H1 (cell line): ENCODE data around the gene DIP2C. TPM values are rescaled to one million over a fixed set of nuclear protein-coding genes. Genes with fewer than 3 reads are reported as not detected.

Experiments
- CHD7 ChIP-seq: fragments of 300-600 bp; sonication (generic); IDR thresholded peaks from 2 replicates; pipeline ENCODE4 v1.7.1; 2012; ENCODE audit warnings: low read length, moderate library complexity, mild to moderate bottlenecking, inconsistent platforms; ENCODE audit not compliant: insufficient replicate concordance
- CREB1 ChIP-seq: IDR thresholded peaks from 2 replicates; pipeline ENCODE4 v1.6.1; 2012; ENCODE audit warnings: inconsistent platforms
- polyA plus RNA-seq, 7 experiments: library from polyadenylated mRNA; depleted of rRNA in 3 of 7; stranded (reverse) in 5 of 7; unstranded in 2 of 7; fragments of >200 nt in 5 of 7; fragments of 200-250 nt in 2 of 7; gene quantifications; 1 replicate in 5 of 7; 2 replicates in 1 of 7; 4 replicates in 1 of 7; pipeline versions ENCODE4 v1.2.1 to v1.2.3, GENCODE V29; 2011 to 2013; ENCODE audit warnings: missing spikeins in 2 of 7, mixed read lengths in 2 of 7
- total RNA-seq: library from RNA; stranded (reverse); fragmentation: NEBNext Ultra II Directional; extraction: Animal tissue kit (Norgen Biotek cat#: 25700); gene quantifications from 2 replicates; pipeline ENCODE4 v1.2.1, GENCODE V29; 2021

Gene DIP2C
- total and polyA plus RNA-seq, 2 of the 8 experiments (the other 6 are each of a cell fraction or from before 2014, with no cell fraction given), result 3.8 to 9.3 TPM

- TF ChIP-seq CREB1 (no peak), CHD7 (no peak)
Measured at GRCh38 chr10:563827-564226, 125.6 kb downstream of the DIP2C start (continued).
